GM21619 (cell line): ENCODE data around the gene CIDEC.

Experiments used
- ATAC-seq: cut with Tn5 transposase; IDR thresholded peaks from one replicate; pipeline ENCODE4 v1.9.1; 2021; ENCODE audit not compliant: unreplicated experiment

The CIDEC gene

GRCh38 chr3:9879830-9880549 lies at the start of gene CIDEC:
Gene CIDEC, minus strand, starts transcription at chr3:9880253. Its CDS starts 1,767 bp downstream, at chr3:9878486.
- no peak for ATAC-seq

- ATAC-seq: no peak
Measured at GRCh38 chr3:9928158-9928557, 48.1 kb upstream of the CIDEC start.

- no peak for ATAC-seq
Measured at GRCh38 chr3:9918261-9919038, 38.4 kb upstream of the CIDEC start.

GRCh38 chr3:9917820-9918219 lies 37.8 kb upstream of the CIDEC start:
- ATAC-seq: no peak

- ATAC-seq: no peak
Measured at GRCh38 chr3:9916734-9917680, 37.0 kb upstream of the CIDEC start, which contains the start of gene IL17RC. Gene IL17RC, plus strand, starts transcription at chr3:9917098. Its CDS starts 218 bp downstream, at chr3:9917316.

- ATAC-seq: no peak
Measured at GRCh38 chr3:9916346-9916733, 36.3 kb upstream of the CIDEC start.

- no peak for ATAC-seq
Measured at GRCh38 chr3:9915254-9916141, 35.4 kb upstream of the CIDEC start.

GRCh38 chr3:9914559-9915253 lies 34.7 kb upstream of the CIDEC start:
- no peak for ATAC-seq

- no peak for ATAC-seq
Measured at GRCh38 chr3:9914011-9914410, 34.0 kb upstream of the CIDEC start.

- no peak for ATAC-seq
Measured at GRCh38 chr3:9913601-9914000, 33.5 kb upstream of the CIDEC start.

GRCh38 chr3:9912294-9912935 lies 32.4 kb upstream of the CIDEC start:
- no peak for ATAC-seq

GRCh38 chr3:9911863-9912262 lies 31.8 kb upstream of the CIDEC start:
- ATAC-seq: no peak

GRCh38 chr3:9909221-9910013 lies 29.4 kb upstream of the CIDEC start:
- ATAC-seq: no peak

GRCh38 chr3:9908286-9908685 lies 28.2 kb upstream of the CIDEC start:
- ATAC-seq: no peak

GRCh38 chr3:9906480-9906879 lies 26.4 kb upstream of the CIDEC start:
- no peak for ATAC-seq

- ATAC-seq: no peak
Measured at GRCh38 chr3:9903904-9904303, 23.9 kb upstream of the CIDEC start.

GRCh38 chr3:9903238-9903624 lies 23.2 kb upstream of the CIDEC start:
- ATAC-seq: no peak
